GM18873 (cell line): ENCODE data around the gene TMEM69.
"Not testable (repeated sequence)": the region's sequence is repeated elsewhere in the genome, so short reads cannot be mapped to it uniquely, and the experiment has no call there.

Experiments
- ATAC-seq: cut with Tn5 transposase; IDR thresholded peaks from one replicate; pipeline ENCODE4 v1.9.1; 2021; ENCODE audit warnings: mild to moderate bottlenecking, moderate library complexity, moderate number of reproducible peaks; ENCODE audit not compliant: unreplicated experiment, low FRiP score

Gene TMEM69

GRCh38 chr1:45677751-45678245 is 10.2 kb upstream of the TMEM69 start:
- ATAC-seq, result no peak

GRCh38 chr1:45678489-45678888 is 9.5 kb upstream of the TMEM69 start:
- no peak for ATAC-seq

- no peak for ATAC-seq
These were observed 8.9 kb upstream of the TMEM69 start for GRCh38 chr1:45679123-45679522.

- no peak for ATAC-seq
These were observed 5.0 kb upstream of the TMEM69 start for GRCh38 chr1:45682942-45683341.

GRCh38 chr1:45684402-45684801 is 3.6 kb upstream of the TMEM69 start:
- ATAC-seq, result no peak

GRCh38 chr1:45685308-45686014 is 2.5 kb upstream of the TMEM69 start:
- no peak for ATAC-seq

- ATAC-seq, result peak; percentile 10
These were observed 2.0 kb upstream of the TMEM69 start for GRCh38 chr1:45686015-45686287.

GRCh38 chr1:45686288-45687013 is 1.5 kb upstream of the TMEM69 start, which contains the start of gene GPBP1L1:
Gene GPBP1L1, minus strand, starts transcription at chr1:45686533. Its CDS starts 27,446 bp downstream, at chr1:45659087.
- peak; percentile 54 for ATAC-seq

- peak; percentile 55 for ATAC-seq
These were observed 797 bp upstream of the TMEM69 start for GRCh38 chr1:45687014-45687753.

GRCh38 chr1:45693811-45694210 is 5.8 kb downstream of the TMEM69 start:
- not testable (repeated sequence) for ATAC-seq

GRCh38 chr1:45694823-45695222 is 6.8 kb downstream of the TMEM69 start:
- no peak for ATAC-seq

- no peak for ATAC-seq
These were observed 16.7 kb downstream of the TMEM69 start for GRCh38 chr1:45704637-45705036.

GRCh38 chr1:45713711-45714110 is 25.7 kb downstream of the TMEM69 start:
- no peak for ATAC-seq

GRCh38 chr1:45716700-45717099 is 28.7 kb downstream of the TMEM69 start:
- ATAC-seq, result no peak

- ATAC-seq, result not testable (repeated sequence)
These were observed 29.4 kb downstream of the TMEM69 start for GRCh38 chr1:45717386-45717785.

- ATAC-seq, result no peak
These were observed 30.3 kb downstream of the TMEM69 start for GRCh38 chr1:45718289-45718688.

- no peak for ATAC-seq
These were observed 33.2 kb downstream of the TMEM69 start for GRCh38 chr1:45721207-45721606.

- ATAC-seq, result no peak
These were observed 34.8 kb downstream of the TMEM69 start for GRCh38 chr1:45722809-45723208.

GRCh38 chr1:45723248-45723930 is 35.4 kb downstream of the TMEM69 start:
- ATAC-seq, result no peak

GRCh38 chr1:45726007-45726406 is 38.0 kb downstream of the TMEM69 start:
- not testable (repeated sequence) for ATAC-seq
